ENCODE measurements around the gene PDS5B.

PDS5B gene

DNA sequence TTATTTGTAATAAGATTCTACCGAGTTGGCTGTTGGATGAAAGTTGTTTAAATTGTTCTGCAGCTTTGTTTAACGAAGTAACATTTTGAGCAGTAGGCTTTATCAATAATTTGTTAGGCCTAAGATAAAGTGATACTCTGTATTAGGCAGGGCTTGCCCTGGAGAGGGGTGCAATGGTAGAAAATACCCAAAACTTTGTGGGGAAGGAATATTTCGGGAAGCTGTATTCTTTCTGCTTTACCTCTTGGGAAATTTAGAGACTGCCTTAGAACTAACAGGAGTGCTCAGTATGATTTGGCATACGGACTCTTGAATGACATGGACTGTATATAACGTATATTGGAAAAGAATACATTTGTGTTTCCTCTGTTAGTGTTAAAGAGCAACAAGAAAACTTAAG is 2.5 kb downstream of the PDS5B start:
- DNase-seq: no peak

DNA sequence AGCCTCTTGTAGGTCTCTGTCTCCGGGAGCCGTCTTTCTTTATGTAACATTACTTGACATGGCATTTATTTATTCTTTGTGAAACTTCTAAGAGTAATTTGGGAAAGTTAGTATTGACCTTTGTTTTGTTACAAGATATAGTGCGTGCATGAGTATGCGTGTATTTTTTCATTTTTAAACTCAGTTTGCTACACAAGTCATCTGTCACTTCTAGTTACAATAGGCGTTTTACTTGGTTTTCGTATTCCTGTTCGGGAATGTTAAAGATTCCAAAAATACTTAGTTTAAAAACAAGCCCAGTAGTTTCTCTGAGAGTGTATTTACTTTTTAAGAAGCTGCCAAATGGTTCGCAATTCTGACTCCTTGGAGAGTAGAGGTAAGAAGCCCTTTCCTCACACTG is 3.2 kb downstream of the PDS5B start:
- DNase-seq: no peak

DNA sequence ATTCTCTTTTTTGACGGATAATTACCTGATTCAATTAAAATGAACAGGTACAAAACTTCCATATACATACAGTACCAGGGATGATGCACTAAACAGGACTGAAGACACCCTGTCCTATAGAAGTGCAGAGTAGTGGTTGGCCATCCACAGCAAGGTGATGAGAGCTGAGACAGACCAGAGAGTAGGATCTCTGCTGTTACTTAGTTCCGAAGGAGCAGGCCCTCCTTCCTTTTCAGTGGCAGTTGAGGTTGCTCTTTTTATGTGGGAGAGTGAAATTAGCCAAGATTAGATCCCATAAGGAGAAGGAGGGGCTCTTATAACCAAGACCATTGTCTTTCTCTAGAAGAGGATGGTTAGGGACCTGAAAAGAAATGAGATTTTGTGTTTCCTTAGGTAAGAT is 4.0 kb downstream of the PDS5B start:
- DNase-seq: no peak

DNA sequence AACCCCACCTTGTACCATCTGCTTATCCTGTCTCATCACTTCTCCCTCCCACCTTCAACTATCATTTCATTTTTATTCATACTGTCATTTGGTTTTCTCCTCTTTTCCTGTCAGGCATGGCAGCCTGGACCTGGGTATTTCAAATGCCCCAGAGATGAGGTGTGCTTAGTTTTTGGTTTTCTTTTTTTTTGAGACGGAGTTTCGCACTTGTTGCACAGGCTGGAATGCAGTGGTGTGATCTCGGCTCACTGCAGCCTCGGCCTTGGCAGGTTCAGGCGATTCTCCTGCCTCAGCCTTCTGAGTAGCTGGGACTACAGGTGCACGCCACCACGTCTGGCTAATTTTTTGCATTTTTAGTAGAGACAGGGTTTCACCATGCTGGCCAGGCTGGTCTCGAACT is 5.8 kb downstream of the PDS5B start:
- DNase-seq: no peak

DNA sequence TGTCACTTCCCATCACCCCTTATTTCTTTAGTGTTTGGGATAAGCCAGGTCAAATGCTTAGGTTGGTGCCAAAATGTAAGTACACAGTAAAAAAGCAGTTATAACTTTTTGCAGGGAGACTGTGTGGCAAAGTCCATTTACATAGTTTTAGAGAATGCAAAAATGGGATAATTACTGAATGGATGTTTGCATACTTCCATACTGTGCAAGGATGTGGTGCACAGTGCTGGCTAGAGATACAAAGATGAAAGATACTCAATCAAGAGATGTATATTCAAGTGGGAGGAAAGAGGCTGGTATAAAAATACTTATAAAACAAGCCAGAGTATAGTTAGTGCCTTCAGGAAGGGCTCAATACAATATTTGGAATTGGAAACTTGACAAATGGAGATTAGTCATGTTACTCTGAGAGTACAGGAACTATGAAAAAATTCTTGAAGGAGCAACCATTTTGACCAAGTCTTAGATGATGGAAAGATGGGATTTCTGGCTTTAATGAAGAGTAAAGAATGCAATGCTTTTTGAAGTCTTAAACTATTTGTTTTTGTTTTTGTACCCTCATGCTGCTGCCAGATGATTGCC is 8.0 kb downstream of the PDS5B start:
- no peak for DNase-seq

DNA sequence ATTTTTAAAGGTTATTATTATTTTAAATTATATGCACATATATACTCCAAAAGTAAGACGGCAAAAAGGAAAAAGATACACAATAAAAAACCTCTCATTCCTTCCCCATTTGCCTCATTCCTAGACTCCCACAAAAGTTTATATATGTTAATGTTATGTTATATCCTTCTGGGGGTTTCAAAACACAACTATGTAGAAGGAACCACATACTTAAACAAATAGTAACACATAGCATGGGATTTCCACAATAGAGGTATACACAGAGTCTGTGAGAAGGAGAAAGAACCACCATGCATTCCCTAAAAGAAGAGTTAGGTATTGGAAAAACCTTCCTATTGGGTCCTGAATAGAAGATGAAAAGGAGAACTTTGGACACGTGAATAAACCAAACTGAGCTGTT is 9.1 kb downstream of the PDS5B start:
- no peak for DNase-seq

DNA sequence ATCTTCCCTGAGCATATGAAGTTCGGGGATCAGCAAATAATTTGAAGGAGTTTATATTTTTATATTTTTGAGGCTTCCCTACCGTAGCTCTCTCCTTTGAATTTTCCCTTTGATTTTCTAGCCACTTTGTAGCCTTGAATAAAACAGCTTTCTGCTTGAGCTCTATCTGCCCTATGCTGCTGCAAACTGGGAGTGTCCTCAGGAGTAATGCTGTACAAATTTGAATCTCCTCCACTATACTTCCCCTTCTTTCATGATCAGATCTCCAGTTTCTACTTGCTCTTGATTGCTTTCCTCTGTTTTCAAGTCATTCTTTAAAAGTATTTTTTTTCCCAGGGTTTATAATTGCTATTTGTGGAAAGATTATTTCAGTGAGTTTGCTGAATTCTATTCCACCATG is 14.6 kb downstream of the PDS5B start:
- no peak for DNase-seq

DNA sequence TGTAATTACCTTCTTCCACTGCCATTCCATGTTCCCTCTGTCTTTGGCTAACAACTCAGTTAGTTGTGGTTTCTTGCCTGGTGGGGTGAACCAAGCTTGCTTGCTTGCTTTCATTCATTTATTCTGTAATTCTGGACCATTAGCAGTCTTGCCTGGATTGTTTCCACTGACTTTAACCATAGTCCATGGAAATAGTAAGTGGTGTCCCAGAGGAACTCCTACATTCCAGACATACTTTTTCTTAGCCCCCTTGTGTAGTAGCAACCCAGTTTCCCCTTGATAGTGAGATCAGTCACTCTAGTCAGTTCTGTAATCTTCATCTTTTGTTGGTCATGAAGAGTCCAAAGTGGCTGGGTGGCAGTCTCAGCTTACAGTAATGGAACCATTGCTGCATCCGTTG is 23.2 kb downstream of the PDS5B start:
- no peak for DNase-seq

DNA sequence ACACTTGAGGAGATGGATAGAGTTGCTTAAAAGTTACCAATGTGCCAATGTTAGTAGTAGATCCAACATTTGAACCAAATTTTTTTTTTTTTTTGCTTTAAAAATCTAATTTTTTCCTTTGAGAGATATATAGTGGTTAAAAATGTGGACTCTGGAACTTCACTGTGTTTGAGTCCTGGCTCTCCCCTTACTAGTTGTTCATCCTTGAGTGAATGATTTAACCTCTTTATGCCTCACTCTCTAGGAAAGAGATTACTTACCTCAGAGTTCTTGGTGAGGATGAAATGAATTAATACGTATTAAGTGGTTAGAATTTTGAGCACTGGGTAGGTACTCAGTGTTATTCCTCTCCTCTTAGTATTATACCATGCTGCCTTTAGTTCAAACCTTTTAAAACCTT is 24.3 kb downstream of the PDS5B start:
- DNase-seq: no peak

DNA sequence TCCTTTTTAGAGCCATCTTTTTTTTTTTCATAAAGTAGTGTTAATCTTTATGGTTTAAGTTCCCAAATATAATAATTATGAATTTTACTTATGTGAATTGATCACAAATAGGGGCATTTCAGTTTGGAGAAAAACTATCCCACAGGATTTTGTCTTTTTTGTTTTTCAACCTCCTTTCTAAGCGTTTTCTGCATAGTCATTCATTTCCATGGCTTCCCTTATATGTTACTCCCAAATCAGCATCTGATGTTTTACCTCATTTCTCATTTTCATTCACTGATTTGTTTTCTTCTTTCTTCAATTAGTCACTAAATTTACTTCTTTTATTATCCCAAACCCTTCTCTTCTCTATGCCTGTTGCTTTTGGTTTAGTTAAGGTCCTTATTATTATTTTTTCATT is 24.7 kb downstream of the PDS5B start:
- no peak for DNase-seq

DNA sequence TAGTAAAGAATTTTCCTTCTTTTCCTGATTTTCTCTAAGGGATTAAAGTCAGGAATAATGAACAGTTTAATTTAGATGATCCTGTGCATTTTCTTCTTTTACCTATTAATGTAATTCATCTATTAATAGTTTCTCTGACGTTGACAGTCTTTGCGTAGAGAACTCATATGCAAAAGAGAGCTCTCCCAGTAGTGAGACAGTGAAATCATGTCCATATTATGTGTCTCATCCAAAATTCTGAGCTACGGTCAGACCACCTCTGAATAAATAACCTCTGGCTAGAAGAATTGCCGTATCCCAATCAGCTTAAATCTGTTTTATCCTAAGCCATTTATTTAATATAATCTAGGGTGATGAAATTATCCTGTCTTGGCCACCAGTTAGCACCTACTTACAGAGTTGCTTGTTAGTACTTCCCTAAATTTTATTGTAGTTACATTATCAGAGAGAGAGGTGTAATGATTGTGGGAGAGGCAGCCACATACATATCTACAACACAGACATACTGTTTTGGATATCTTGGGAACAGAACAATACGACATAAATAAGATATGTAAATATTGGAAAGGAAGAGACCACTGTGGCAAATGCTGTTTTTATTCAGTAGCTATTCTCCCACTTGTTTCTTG is 30.7 kb downstream of the PDS5B start:
- DNase-seq: no peak

DNA sequence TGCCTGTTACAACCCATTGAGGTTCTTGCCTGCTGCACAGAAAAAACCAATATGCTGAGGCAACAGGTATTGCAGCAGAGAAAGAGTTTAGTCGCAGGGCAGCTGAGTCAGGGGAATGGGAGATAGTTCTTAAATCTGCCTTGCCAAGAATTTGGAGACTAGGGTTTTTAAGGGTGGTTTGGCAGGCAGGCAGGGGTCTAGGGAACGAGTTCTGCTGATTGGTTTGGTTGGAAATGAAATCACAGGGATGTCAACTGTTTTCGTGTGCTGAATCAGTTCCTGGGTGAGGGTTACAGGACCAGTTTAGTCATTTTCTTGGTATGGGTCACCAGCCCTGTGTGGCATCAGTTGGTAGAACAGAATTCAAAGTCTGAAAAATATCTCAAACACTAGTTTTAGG is 36.6 kb downstream of the PDS5B start:
- no peak for DNase-seq

DNA sequence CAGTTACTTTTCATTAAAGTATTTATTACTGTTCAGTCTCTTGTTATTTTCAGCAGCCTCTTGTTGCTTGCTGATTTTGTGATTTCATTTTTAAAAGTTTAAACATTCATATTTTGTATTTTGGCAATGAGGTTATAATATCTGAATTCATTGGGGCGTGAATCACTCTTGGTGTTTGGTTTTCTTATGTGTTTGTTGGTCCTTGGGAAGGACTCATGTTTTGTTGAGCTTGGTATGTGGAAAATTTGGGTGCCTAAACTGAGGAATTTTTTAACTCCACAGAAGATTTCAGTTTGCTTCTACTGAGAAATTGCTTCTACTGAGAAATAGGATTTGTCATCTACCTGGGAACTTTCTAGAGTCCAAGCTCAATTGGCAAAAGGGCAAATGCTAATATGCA is 38.2 kb downstream of the PDS5B start:
- no peak for DNase-seq

DNA sequence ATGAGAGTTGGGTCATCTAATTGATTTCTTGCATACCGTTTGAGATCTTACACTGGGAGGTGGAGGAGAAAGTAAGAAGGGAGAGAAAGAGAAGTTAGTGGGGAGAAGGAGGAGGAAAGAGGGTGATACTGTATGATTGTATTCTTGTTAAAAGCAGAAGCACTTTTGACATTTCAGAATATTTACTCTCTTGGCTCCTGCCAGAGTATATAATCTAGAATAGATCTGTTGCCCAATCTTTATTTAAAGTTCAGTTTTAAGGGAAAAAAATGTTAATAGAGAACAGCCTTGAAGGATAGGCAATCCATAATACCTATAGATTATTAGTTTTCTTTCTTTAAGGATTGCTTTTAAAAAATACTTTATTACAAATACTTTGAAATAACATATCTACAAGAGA is 41.5 kb downstream of the PDS5B start:
- no peak for DNase-seq

DNA sequence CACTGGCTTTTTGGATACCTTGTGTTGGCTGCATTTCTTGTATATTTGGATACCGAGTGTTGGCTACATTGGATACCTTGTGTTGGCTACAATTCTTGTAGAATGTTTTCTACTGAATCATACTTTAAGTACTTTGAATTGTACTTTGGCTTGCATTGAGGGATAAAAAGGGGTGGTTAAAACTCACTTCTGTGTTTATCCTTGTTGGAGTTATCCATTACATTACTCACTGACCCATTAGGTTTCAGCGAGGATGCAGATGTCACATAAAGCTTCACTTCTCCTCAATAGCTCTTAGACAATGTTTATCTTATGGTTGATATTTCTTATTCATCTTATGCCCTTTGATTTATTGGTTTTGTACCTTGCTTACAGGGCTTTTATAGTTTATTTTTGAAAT is 43.1 kb downstream of the PDS5B start:
- DNase-seq: no peak

DNA sequence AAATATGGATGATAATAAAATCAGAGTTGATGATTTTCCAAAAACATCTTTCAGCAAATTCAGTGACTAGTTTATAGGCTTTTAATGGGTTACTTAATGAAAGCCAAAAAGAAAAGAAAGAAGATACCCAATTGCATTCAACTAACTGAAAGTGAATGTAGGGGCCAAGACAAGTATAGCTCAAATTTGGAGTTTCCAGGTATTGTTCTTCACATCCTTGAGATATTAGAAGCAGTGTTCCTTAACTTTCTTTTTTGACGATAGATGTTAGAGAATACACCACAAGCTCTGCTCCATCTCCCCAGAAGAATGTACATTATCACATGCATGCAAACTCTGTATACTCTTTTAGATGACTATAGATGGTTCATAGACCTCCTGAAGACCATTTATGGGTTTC is 43.6 kb downstream of the PDS5B start:
- no peak for DNase-seq

DNA sequence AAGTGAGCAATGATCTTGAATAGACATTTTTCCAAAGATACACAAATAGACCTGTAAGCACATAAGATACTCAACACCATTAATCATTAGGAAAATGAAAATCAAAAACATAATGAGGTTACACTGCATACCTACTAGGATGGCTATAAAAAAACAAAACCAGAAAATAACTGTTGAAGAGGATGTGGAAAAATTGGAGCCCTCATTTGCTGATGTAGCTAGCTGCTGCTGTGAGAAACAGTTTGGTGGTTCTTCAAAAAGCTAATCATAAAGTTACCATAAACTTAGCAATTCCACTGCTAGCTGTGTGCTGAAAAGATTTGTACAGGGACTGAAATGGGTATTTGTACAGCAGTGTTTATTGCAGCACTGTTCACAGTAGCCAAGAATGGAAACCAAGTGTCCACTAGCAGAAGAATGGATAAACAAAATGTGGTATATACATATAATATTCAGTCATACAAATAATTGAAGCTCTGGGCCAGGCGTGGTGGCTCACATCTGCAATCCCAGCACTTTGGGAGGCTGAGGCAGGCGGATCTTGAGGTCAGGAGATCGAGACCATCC is 46.2 kb downstream of the PDS5B start:
- no peak for DNase-seq

DNA sequence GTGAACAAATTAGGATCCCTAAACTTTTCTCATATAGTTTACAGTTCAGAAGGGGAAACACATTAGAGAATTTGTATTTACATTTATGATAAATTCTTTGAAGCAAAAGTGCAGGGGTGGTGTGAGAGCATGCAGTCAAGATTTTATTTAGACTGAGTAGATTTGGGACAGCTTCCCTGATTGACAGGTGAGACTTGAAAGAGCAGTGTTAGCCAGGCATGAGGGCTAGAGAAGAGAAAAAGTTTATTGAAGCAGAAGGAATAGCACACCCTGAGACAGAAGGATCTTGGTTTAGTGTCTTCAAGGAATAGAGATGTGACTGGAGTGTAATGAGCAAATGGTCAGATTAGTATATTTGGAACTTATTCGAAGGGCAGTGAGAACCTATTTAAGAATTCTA is 50.5 kb downstream of the PDS5B start:
- DNase-seq: no peak

DNA sequence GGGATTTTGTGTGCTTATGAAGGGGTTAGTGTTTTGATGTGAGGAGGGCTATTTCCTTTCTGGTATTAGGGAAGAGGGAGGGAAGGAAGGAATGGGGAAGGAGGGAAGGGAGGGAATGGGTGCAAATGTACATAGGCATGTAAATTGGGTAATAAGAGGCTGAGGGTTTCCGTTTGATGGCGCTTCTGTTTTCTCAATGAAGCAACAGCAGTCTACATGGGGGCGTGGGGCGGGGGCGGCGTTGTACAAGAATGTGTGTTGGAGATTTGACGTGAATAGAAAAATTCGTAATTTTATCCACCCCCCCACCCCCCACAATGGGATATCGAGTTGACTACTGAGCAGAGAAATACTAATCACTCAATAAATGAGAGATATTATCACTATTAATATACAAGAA is 52.5 kb downstream of the PDS5B start:
- DNase-seq: no peak

DNA sequence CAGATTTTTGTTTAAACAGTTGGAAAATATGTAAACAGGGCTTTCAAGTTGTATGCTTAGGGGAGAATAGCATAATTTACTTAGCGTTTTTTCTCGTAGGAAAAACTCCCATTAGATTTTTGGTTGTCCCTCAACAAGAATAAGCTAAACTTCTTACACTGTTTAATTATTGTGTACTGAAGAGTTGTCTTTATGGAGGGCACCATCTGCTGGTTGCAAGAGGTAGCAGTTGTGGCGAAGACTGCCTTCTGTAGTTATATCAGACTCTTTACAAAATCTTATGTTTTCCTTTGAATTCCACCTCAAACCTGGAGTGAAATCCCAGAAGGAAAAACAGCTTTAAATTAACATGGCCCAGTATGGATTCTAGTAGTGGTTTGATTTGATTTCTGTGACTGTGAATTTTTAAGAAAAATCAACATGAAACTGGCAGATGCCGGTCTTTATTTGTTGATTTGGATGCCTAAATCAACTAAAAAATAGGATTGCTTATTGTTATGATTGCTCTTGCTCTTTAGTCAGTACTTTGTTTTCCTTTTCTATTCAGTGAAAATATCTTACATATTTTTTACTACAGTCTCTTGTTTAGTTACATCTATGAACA is 53.4 kb downstream of the PDS5B start:
- DNase-seq: peak; percentile 23

DNA sequence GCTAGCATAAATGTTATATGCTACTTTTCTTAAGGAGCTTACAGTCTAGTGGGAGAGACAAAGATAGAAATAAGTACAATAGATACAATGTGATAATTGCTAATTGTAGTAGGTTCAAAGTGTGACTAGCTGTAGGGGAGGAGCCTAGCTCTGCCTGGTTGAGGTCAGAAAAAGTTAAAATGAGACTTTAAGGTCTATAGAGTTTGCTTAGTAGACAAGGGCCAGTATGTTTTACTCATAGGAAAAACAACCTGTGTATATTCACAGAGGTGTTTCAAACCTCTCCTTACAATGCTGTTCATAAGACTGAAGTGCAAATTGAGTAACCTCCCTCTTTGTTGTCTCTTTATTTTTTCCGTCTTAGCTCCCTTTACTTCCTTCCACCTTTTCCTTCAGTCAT is 56.1 kb downstream of the PDS5B start:
- no peak for DNase-seq

DNA sequence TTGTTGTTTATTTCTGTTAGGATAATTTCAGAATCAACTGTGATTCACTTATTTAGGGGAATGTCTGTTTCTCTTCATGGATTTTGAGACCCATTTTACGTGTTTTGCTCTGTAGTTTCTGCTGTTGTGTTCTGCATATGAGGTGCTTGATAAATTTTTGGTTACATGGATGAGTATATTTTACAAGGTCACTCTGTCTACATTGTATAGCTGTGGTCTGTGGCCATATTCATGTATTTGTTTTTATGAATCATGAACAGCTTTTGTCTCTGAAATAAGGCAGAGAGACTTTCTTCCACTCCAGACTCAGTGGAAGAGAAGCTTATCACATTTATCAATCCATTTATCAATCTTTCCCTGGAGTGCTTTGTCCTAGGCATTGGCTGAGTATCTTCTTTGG is 56.6 kb downstream of the PDS5B start:
- DNase-seq: no peak

DNA sequence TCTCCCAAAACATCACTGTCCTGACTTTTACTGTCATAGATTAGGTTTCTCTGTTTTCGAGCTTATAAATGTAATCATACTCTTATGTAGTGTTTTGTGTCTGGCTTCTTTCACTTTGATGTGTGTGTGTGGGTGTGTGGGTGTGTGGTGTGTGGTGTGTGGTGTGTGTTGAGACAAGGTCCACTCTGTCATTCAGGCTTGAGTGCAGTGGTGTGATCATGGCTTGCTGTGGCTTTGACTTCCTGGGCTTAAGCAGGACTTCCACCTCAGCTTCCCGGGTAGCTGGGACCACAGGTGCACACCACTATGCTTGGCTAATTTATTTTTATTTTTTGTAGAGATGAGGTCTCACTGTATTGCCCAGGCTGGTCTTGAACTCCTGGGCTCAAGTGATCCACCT is 59.6 kb downstream of the PDS5B start:
- DNase-seq: no peak

DNA sequence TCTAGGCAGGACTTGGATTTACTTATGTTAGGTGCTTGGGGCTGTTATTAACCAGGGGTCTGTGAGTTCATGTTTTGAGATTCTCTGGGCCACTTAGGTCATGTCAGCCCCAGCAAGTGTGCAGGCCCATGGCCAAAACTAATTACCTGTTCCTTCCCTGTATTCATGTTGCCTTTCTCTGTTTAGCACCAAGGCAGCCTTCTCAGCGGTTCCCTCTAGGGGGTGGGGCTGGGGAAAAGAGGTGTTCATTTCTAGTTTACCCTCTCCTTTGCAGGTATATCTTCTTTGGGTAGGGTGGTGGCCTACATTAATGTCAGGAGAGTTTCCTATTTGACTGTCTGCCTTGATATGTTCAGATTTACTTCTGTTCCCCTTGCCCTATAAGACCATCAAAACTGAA is 61.7 kb downstream of the PDS5B start:
- DNase-seq: no peak
